Measurements from ENCODE around the gene PCDHA1.

The PCDHA1 gene

DNA sequence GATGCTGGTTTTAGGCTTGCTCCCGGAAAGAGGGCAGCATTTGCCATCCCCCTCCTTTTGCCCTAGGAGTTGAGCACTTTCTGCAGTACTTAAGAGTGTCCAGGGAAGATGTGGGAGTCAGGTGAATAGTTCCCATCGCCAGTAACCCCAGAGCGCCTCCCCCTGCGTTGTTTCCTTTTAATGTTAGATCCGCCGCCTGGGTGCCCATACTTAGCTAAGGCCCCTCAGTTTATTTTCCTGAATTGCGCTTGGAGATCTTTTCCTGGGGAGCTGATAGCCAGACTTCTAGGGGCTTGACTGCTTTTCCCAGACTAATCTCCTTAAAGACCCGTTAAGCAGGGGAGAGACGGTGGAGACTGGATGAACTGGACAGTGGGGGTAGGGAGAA lies 180.0 kb downstream of the PCDHA1 start:
- ATAC-seq: peak; percentile 30
- no peak for TF ChIP-seq ZNF70 (CRISPR knock-in tag; IDR thresholded peaks at IDR 0.05)
- no peak for TF ChIP-seq ZFP3 (CRISPR knock-in tag; IDR thresholded peaks at IDR 0.05)
- no peak for TF ChIP-seq ZNF565 (CRISPR knock-in tag; conservative IDR thresholded peaks at IDR 0.05; ENCODE audit: low read depth)
- TF ChIP-seq, protein P1, sequence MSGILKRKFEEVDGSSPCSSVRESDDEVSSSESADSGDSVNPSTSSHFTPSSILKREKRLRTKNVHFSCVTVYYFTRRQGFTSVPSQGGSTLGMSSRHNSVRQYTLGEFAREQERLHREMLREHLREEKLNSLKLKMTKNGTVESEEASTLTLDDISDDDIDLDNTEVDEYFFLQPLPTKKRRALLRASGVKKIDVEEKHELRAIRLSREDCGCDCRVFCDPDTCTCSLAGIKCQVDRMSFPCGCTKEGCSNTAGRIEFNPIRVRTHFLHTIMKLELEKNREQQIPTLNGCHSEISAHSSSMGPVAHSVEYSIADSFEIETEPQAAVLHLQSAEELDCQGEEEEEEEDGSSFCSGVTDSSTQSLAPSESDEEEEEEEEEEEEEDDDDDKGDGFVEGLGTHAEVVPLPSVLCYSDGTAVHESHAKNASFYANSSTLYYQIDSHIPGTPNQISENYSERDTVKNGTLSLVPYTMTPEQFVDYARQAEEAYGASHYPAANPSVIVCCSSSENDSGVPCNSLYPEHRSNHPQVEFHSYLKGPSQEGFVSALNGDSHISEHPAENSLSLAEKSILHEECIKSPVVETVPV (CRISPR knock-in tag; IDR thresholded peaks at IDR 0.05): no peak
- TF ChIP-seq ZNF8 (CRISPR knock-in tag; IDR thresholded peaks at IDR 0.05): no peak
- TF ChIP-seq SNAI2 (CRISPR knock-in tag; IDR thresholded peaks at IDR 0.05): no peak
- no peak for TF ChIP-seq OSR1 (CRISPR knock-in tag; IDR thresholded peaks at IDR 0.05)
- TF ChIP-seq ZFP30 (CRISPR knock-in tag; IDR thresholded peaks at IDR 0.05): no peak
- TF ChIP-seq, protein P2, sequence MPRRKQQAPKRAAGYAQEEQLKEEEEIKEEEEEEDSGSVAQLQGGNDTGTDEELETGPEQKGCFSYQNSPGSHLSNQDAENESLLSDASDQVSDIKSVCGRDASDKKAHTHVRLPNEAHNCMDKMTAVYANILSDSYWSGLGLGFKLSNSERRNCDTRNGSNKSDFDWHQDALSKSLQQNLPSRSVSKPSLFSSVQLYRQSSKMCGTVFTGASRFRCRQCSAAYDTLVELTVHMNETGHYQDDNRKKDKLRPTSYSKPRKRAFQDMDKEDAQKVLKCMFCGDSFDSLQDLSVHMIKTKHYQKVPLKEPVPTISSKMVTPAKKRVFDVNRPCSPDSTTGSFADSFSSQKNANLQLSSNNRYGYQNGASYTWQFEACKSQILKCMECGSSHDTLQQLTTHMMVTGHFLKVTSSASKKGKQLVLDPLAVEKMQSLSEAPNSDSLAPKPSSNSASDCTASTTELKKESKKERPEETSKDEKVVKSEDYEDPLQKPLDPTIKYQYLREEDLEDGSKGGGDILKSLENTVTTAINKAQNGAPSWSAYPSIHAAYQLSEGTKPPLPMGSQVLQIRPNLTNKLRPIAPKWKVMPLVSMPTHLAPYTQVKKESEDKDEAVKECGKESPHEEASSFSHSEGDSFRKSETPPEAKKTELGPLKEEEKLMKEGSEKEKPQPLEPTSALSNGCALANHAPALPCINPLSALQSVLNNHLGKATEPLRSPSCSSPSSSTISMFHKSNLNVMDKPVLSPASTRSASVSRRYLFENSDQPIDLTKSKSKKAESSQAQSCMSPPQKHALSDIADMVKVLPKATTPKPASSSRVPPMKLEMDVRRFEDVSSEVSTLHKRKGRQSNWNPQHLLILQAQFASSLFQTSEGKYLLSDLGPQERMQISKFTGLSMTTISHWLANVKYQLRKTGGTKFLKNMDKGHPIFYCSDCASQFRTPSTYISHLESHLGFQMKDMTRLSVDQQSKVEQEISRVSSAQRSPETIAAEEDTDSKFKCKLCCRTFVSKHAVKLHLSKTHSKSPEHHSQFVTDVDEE (CRISPR knock-in tag; IDR thresholded peaks at IDR 0.05): no peak
- no peak for TF ChIP-seq RARB (CRISPR knock-in tag; IDR thresholded peaks at IDR 0.05)
- TF ChIP-seq, protein P3, sequence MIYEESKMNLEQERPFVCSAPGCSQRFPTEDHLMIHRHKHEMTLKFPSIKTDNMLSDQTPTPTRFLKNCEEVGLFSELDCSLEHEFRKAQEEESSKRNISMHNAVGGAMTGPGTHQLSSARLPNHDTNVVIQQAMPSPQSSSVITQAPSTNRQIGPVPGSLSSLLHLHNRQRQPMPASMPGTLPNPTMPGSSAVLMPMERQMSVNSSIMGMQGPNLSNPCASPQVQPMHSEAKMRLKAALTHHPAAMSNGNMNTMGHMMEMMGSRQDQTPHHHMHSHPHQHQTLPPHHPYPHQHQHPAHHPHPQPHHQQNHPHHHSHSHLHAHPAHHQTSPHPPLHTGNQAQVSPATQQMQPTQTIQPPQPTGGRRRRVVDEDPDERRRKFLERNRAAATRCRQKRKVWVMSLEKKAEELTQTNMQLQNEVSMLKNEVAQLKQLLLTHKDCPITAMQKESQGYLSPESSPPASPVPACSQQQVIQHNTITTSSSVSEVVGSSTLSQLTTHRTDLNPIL (CRISPR knock-in tag; IDR thresholded peaks at IDR 0.05; ENCODE audit: low read depth): no peak
- no peak for TF ChIP-seq TOX (CRISPR knock-in tag; IDR thresholded peaks at IDR 0.05; ENCODE audit: borderline replicate concordance)
- no peak for TF ChIP-seq ISL1 (CRISPR knock-in tag; IDR thresholded peaks at IDR 0.05)
- TF ChIP-seq ZC3H10 (CRISPR knock-in tag; IDR thresholded peaks at IDR 0.05): no peak
- no peak for TF ChIP-seq PPARA (CRISPR knock-in tag; IDR thresholded peaks at IDR 0.05; ENCODE audit: borderline replicate concordance)
- TF ChIP-seq ESRRG (CRISPR knock-in tag; IDR thresholded peaks at IDR 0.05): no peak
- TF ChIP-seq TCF4 (CRISPR knock-in tag; IDR thresholded peaks at IDR 0.05; ENCODE audit: borderline replicate concordance): no peak

DNA sequence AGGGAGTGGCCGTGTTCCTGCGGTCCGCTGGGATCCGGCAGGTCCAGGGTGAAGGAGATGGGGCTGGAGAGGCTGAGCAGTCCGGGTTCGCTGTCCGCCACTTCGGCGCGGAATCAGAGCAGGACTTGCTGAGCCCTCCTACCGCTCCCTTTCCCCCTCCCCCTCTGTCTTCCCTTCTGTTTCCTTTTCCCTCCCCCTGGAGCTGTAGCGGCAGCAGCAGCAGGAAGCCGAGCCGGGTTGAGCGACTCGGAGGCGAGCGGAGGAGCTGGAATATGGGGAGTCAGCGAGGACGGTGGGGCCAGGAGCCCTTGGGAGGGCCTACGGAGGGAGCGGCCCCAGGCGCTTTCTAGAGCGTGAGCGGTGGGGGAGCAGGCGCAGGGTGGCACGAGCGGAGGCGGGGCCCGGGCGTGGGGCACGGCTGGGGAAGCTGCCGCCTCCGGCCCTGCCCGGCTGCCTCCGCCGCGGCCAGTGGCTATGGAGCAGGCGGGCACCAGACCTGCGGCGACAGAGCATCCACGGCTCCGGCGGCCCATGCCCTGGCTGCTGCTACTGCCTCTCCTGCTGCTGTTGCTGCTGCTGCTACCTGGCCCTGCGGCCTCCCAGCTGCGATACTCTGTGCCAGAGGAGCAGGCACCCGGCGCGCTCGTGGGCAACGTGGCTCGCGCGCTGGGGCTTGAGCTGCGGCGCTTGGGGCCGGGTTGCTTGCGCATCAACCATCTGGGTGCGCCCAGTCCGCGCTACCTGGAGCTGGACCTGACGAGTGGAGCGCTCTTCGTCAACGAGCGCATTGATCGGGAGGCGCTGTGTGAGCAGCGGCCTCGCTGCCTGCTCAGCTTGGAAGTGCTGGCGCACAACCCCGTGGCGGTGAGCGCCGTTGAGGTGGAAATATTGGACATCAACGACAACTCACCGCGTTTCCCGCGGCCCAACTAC lies 180.6 kb downstream of the PCDHA1 start, which contains the start of gene PCDHAC2:
PCDHAC2 (plus strand) TSS at position 184 of the 933 bp plus-strand sequence; CDS start at position 475, 291 bp downstream.
- peak; percentile 84 for ATAC-seq
- TF ChIP-seq, protein P4, sequence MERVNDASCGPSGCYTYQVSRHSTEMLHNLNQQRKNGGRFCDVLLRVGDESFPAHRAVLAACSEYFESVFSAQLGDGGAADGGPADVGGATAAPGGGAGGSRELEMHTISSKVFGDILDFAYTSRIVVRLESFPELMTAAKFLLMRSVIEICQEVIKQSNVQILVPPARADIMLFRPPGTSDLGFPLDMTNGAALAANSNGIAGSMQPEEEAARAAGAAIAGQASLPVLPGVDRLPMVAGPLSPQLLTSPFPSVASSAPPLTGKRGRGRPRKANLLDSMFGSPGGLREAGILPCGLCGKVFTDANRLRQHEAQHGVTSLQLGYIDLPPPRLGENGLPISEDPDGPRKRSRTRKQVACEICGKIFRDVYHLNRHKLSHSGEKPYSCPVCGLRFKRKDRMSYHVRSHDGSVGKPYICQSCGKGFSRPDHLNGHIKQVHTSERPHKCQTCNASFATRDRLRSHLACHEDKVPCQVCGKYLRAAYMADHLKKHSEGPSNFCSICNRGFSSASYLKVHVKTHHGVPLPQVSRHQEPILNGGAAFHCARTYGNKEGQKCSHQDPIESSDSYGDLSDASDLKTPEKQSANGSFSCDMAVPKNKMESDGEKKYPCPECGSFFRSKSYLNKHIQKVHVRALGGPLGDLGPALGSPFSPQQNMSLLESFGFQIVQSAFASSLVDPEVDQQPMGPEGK (CRISPR knock-in tag; IDR thresholded peaks at IDR 0.05; ENCODE audit: borderline replicate concordance): no peak
- TF ChIP-seq OSR1 (CRISPR knock-in tag; IDR thresholded peaks at IDR 0.05) (no peak), TCF4 (CRISPR knock-in tag; IDR thresholded peaks at IDR 0.05; ENCODE audit: borderline replicate concordance) (no peak), ISL1 (CRISPR knock-in tag; IDR thresholded peaks at IDR 0.05) (no peak), PPARA (CRISPR knock-in tag; IDR thresholded peaks at IDR 0.05; ENCODE audit: borderline replicate concordance) (no peak), ZNF70 (CRISPR knock-in tag; IDR thresholded peaks at IDR 0.05) (no peak), ESRRG (CRISPR knock-in tag; IDR thresholded peaks at IDR 0.05) (no peak), ARNTL (CRISPR knock-in tag; IDR thresholded peaks at IDR 0.05; ENCODE audit: borderline replicate concordance, low read depth) (no peak), BACH2 (CRISPR knock-in tag; IDR thresholded peaks at IDR 0.05; ENCODE audit: borderline replicate concordance) (no peak), ZNF8 (CRISPR knock-in tag; IDR thresholded peaks at IDR 0.05) (no peak), CSDC2 (CRISPR knock-in tag; IDR thresholded peaks at IDR 0.05) (no peak), TOX (CRISPR knock-in tag; IDR thresholded peaks at IDR 0.05; ENCODE audit: borderline replicate concordance) (no peak), SNAI2 (CRISPR knock-in tag; IDR thresholded peaks at IDR 0.05) (no peak), ZFP3 (CRISPR knock-in tag; IDR thresholded peaks at IDR 0.05) (no peak)
- TF ChIP-seq, protein P2 (CRISPR knock-in tag; IDR thresholded peaks at IDR 0.05): no peak
- TF ChIP-seq, protein P1 (CRISPR knock-in tag; IDR thresholded peaks at IDR 0.05): no peak
- TF ChIP-seq, protein P5, sequence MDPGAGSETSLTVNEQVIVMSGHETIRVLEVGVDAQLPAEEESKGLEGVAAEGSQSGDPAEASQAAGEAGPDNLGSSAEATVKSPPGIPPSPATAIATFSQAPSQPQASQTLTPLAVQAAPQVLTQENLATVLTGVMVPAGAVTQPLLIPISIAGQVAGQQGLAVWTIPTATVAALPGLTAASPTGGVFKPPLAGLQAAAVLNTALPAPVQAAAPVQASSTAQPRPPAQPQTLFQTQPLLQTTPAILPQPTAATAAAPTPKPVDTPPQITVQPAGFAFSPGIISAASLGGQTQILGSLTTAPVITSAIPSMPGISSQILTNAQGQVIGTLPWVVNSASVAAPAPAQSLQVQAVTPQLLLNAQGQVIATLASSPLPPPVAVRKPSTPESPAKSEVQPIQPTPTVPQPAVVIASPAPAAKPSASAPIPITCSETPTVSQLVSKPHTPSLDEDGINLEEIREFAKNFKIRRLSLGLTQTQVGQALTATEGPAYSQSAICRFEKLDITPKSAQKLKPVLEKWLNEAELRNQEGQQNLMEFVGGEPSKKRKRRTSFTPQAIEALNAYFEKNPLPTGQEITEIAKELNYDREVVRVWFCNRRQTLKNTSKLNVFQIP (CRISPR knock-in tag; IDR thresholded peaks at IDR 0.05; ENCODE audit: borderline replicate concordance, low read depth): no peak

All from SK-N-SH treated with all-trans-retinoic acid at 6 μM for 48 hours (cell line).